C4-2B (cell line): ENCODE data around the gene CAMK2G.

Source experiments
- H3K27ac ChIP-seq: fragments of 450-650 bp; 2 replicates; pipeline ENCODE4 v1.5.1; 2017
- CTCF ChIP-seq: fragments of 450-650 bp; conservative IDR thresholded peaks from 2 replicates; pipeline ENCODE4 v1.5.1; 2017; ENCODE audit warnings: mild to moderate bottlenecking
- ZFX ChIP-seq: fragments of 450-650 bp; IDR thresholded peaks from 2 replicates; pipeline ENCODE4 v1.6.1; 2017

The CAMK2G gene

GRCh38 chr10:73872190-73872710, 2.1 kb downstream of the CAMK2G start:
- peak overlapping the region; percentile 29 for H3K27ac ChIP-seq

GRCh38 chr10:73871295-73872189, 2.8 kb downstream of the CAMK2G start:
- TF ChIP-seq CTCF (no peak), ZFX (no peak)
- peak overlapping the region; percentile 29 for H3K27ac ChIP-seq

More at GRCh38 chr10:73872190-73872710, 2.1 kb downstream of the CAMK2G start:
- TF ChIP-seq ZFX, result no peak
- no peak for TF ChIP-seq CTCF

GRCh38 chr10:73868655-73869195, 5.6 kb downstream of the CAMK2G start:
- no peak overlapping the region for H3K27ac ChIP-seq
- TF ChIP-seq ZFX (no peak), CTCF (no peak)

- H3K27ac ChIP-seq, result no peak overlapping the region
- TF ChIP-seq ZFX (no peak), CTCF (no peak)
Measured at GRCh38 chr10:73867871-73868631, 6.3 kb downstream of the CAMK2G start.

GRCh38 chr10:73867126-73867807, 7.1 kb downstream of the CAMK2G start:
- no peak for TF ChIP-seq ZFX
- no peak overlapping the region for H3K27ac ChIP-seq

- TF ChIP-seq ZFX (no peak), CTCF (no peak)
Measured at GRCh38 chr10:73866621-73867020, 7.7 kb downstream of the CAMK2G start.

More at GRCh38 chr10:73866621-73867020, 7.7 kb downstream of the CAMK2G start:
- no peak overlapping the region for H3K27ac ChIP-seq
